ENCODE measurements around the gene AZIN2.

GRCh38 chr1:33163621-33164519 is 82.9 kb downstream of the AZIN2 start:
- no peak for TF ChIP-seq EZH2 (IDR thresholded peaks at IDR 0.05)
- TF ChIP-seq POLR2AphosphoS5 (IDR thresholded peaks at IDR 0.05; ENCODE audit: borderline replicate concordance, low read depth, low read length): no peak
- TF ChIP-seq FOXP2 (optimal IDR thresholded peaks at IDR 0.05; ENCODE audit: control extremely low read depth, extremely low read length, insufficient read depth): no peak

All from SK-N-MC (cell line).